ENCODE measurements around the gene SMURF1.

The SMURF1 gene

GRCh38 chr7:99123571-99124033, 20.3 kb downstream of the SMURF1 start:
- no peak overlapping the region for H3K4me3 ChIP-seq (ENCODE audit: control insufficient read depth, low read depth, low read length)
- no peak for TF ChIP-seq CTCF (conservative IDR thresholded peaks at IDR 0.05; ENCODE audit: control insufficient read depth, insufficient read depth, low read depth, low read length)
- DNase-seq (ENCODE audit: low read depth) = peak; percentile 65

GRCh38 chr7:99122762-99123161, 21.1 kb downstream of the SMURF1 start:
- H3K4me3 ChIP-seq (ENCODE audit: control insufficient read depth, low read depth, low read length) = no peak overlapping the region
- no peak for DNase-seq (ENCODE audit: low read depth)
- no peak for TF ChIP-seq CTCF (conservative IDR thresholded peaks at IDR 0.05; ENCODE audit: control insufficient read depth, insufficient read depth, low read depth, low read length)

- TF ChIP-seq CTCF (conservative IDR thresholded peaks at IDR 0.05; ENCODE audit: control insufficient read depth, insufficient read depth, low read depth, low read length) = no peak
- H3K4me3 ChIP-seq (ENCODE audit: control insufficient read depth, low read depth, low read length) = no peak overlapping the region
- peak; percentile 74 for DNase-seq (ENCODE audit: low read depth)
Measured at GRCh38 chr7:99121496-99122021, 22.3 kb downstream of the SMURF1 start.

- no peak overlapping the region for H3K4me3 ChIP-seq (ENCODE audit: control insufficient read depth, low read depth, low read length)
- no peak for TF ChIP-seq CTCF (conservative IDR thresholded peaks at IDR 0.05; ENCODE audit: control insufficient read depth, insufficient read depth, low read depth, low read length)
- no peak for DNase-seq (ENCODE audit: low read depth)
Measured at GRCh38 chr7:99120916-99121315, 23.0 kb downstream of the SMURF1 start.

GRCh38 chr7:99120501-99120900, 23.4 kb downstream of the SMURF1 start:
- no peak for DNase-seq (ENCODE audit: low read depth)
- no peak overlapping the region for H3K4me3 ChIP-seq (ENCODE audit: control insufficient read depth, low read depth, low read length)

GRCh38 chr7:99118077-99118476, 25.8 kb downstream of the SMURF1 start:
- no peak for DNase-seq (ENCODE audit: low read depth)
- TF ChIP-seq CTCF (conservative IDR thresholded peaks at IDR 0.05; ENCODE audit: control insufficient read depth, insufficient read depth, low read depth, low read length) = no peak
- H3K4me3 ChIP-seq (ENCODE audit: control insufficient read depth, low read depth, low read length) = no peak overlapping the region

More at GRCh38 chr7:99120501-99120900, 23.4 kb downstream of the SMURF1 start:
- no peak for TF ChIP-seq CTCF (conservative IDR thresholded peaks at IDR 0.05; ENCODE audit: control insufficient read depth, insufficient read depth, low read depth, low read length)

- no peak for DNase-seq (ENCODE audit: low read depth)
- no peak overlapping the region for H3K4me3 ChIP-seq (ENCODE audit: control insufficient read depth, low read depth, low read length)
- TF ChIP-seq CTCF (conservative IDR thresholded peaks at IDR 0.05; ENCODE audit: control insufficient read depth, insufficient read depth, low read depth, low read length) = no peak
Measured at GRCh38 chr7:99116144-99116543, 27.8 kb downstream of the SMURF1 start.
